ENCODE measurements around the gene NUCB1.

The NUCB1 gene

GRCh38 chr19:48966541-48967345 lies 66.6 kb downstream of the NUCB1 start:
- Histone ChIP-seq H4K20me1 (ENCODE audit: insufficient read depth, low read length) (peaks cover 21% of the 10 kb centered on the region), H2AFZ (ENCODE audit: low read depth, low read length) (no peak overlapping the region), H3K4me2 (ENCODE audit: low read length) (peak overlapping the region; percentile 88), H3K27me3 (ENCODE audit: low read depth, low read length) (no peaks in the 10 kb centered on the region), H3K27ac (ENCODE audit: low read length) (peak overlapping the region; percentile 77), H3K36me3 (replicated peaks; ENCODE audit: low read depth, low read length) (peaks cover 46% of the 10 kb centered on the region), H3K4me1 (ENCODE audit: low read length) (peaks cover 69% of the 10 kb centered on the region), H3K79me2 (ENCODE audit: low read length) (peaks cover 34% of the 10 kb centered on the region), H3K9me3 (ENCODE audit: insufficient read depth, low read length) (no peaks in the 10 kb centered on the region), H3K9ac (ENCODE audit: low read length) (peak overlapping the region; percentile 91), H3K4me3 (ENCODE audit: low read length) (peak overlapping the region; percentile 91)
- TF ChIP-seq EZH2phosphoT487 (IDR thresholded peaks at IDR 0.05; ENCODE audit: low read depth) (no peak), CTCF (IDR thresholded peaks at IDR 0.05; ENCODE audit: low read depth, low read length) (no peak)

GRCh38 chr19:48967346-48968178 lies 67.5 kb downstream of the NUCB1 start:
- H3K4me1 ChIP-seq (ENCODE audit: low read length), result peaks cover 61% of the 10 kb centered on the region

GRCh38 chr19:48968179-48968661 lies 68.1 kb downstream of the NUCB1 start:
- peaks cover 48% of the 10 kb centered on the region for H3K36me3 ChIP-seq (replicated peaks; ENCODE audit: low read depth, low read length)
- H3K27ac ChIP-seq (ENCODE audit: low read length), result peak overlapping the region; percentile 77

More at GRCh38 chr19:48967346-48968178, 67.5 kb downstream of the NUCB1 start:
- H3K79me2 ChIP-seq (ENCODE audit: low read length), result peaks cover 34% of the 10 kb centered on the region
- peak overlapping the region; percentile 77 for H3K27ac ChIP-seq (ENCODE audit: low read length)
- H3K9ac ChIP-seq (ENCODE audit: low read length), result peak overlapping the region; percentile 40
- peak overlapping the region; percentile 91 for H3K4me3 ChIP-seq (ENCODE audit: low read length)
- TF ChIP-seq EZH2phosphoT487 (IDR thresholded peaks at IDR 0.05; ENCODE audit: low read depth), result no peak
- TF ChIP-seq CTCF (IDR thresholded peaks at IDR 0.05; ENCODE audit: low read depth, low read length), result no peak; the same call in 1 of the 2 replicates
- no peaks in the 10 kb centered on the region for H3K9me3 ChIP-seq (ENCODE audit: insufficient read depth, low read length)
- H3K36me3 ChIP-seq (replicated peaks; ENCODE audit: low read depth, low read length), result peaks cover 46% of the 10 kb centered on the region
- no peak overlapping the region for H2AFZ ChIP-seq (ENCODE audit: low read depth, low read length)
- H3K27me3 ChIP-seq (ENCODE audit: low read depth, low read length), result no peaks in the 10 kb centered on the region
- H4K20me1 ChIP-seq (ENCODE audit: insufficient read depth, low read length), result peaks cover 21% of the 10 kb centered on the region
- peak overlapping the region; percentile 88 for H3K4me2 ChIP-seq (ENCODE audit: low read length)

More at GRCh38 chr19:48968179-48968661, 68.1 kb downstream of the NUCB1 start:
- Histone ChIP-seq H3K4me3 (ENCODE audit: low read length) (peak overlapping the region; percentile 91; the same call in 1 of the 2 replicates), H3K79me2 (ENCODE audit: low read length) (peaks cover 34% of the 10 kb centered on the region), H3K4me1 (ENCODE audit: low read length) (peaks cover 54% of the 10 kb centered on the region), H4K20me1 (ENCODE audit: insufficient read depth, low read length) (peaks cover 21% of the 10 kb centered on the region), H2AFZ (ENCODE audit: low read depth, low read length) (no peak overlapping the region), H3K9me3 (ENCODE audit: insufficient read depth, low read length) (no peaks in the 10 kb centered on the region), H3K9ac (ENCODE audit: low read length) (peak overlapping the region; percentile 40; the same call in 1 of the 2 replicates), H3K4me2 (ENCODE audit: low read length) (peak overlapping the region; percentile 88), H3K27me3 (ENCODE audit: low read depth, low read length) (no peaks in the 10 kb centered on the region)
- TF ChIP-seq EZH2phosphoT487 (IDR thresholded peaks at IDR 0.05; ENCODE audit: low read depth), result no peak
- no peak for TF ChIP-seq CTCF (IDR thresholded peaks at IDR 0.05; ENCODE audit: low read depth, low read length)
